WTC11 (cell line): ENCODE data around the gene PSG6. TPM values are rescaled to one million over a fixed set of nuclear protein-coding genes. Genes with fewer than 3 reads are reported as not detected.
A peak's percentile ranks its signal among the peaks of the same experiment; 100 is the strongest.
"Not testable (repeated sequence)": the region's sequence is repeated elsewhere in the genome, so short reads cannot be mapped to it uniquely, and the experiment has no call there.

Experiments
- ATAC-seq: fragments of 200-7000 bp; cut with Tn5 transposase; 2 replicates; pipeline ENCODE4 v1.10.0; 2021; ENCODE audit warnings: mild to moderate bottlenecking, moderate library complexity
- CTCF ChIA-PET: fragments of 300-600 bp; sonication (Branson Sonifier 250); formaldehyde crosslinking; loops from one replicate; lab custom pipeline; 2021; ENCODE audit warnings: antibody characterized with exemption; lab: Charles Lee
- POLR2A ChIA-PET: fragments of 350-600 bp; sonication (Branson Sonifier 250); formaldehyde crosslinking; loops from one replicate; lab custom pipeline; 2021; ENCODE audit warnings: antibody characterized with exemption; lab: Charles Lee
- DNase-seq: peaks from one replicate; pipeline ENCODE4 v3.0.0; 2021; ENCODE audit warnings: low spot score
- H3K27ac Mint-ChIP-seq: 2 replicates; pipeline ENCODE4 v1.8.0; 2021; ENCODE audit warnings: mixed read lengths
- H3K27me3 Mint-ChIP-seq: 2 replicates; pipeline ENCODE4 v1.8.0; 2021; ENCODE audit warnings: low read depth, mild to moderate bottlenecking, moderate library complexity, mixed read lengths
- H3K36me3 Mint-ChIP-seq: 2 replicates; pipeline ENCODE4 v1.8.0; 2021; ENCODE audit warnings: mixed read lengths
- H3K4me1 Mint-ChIP-seq: 2 replicates; pipeline ENCODE4 v1.8.0; 2022; ENCODE audit warnings: mixed read lengths
- H3K4me3 Mint-ChIP-seq: 2 replicates; pipeline ENCODE4 v1.8.0; 2021; ENCODE audit warnings: mild to moderate bottlenecking, moderate library complexity, mixed read lengths
- H3K9me3 Mint-ChIP-seq: 2 replicates; pipeline ENCODE4 v1.8.0; 2021; ENCODE audit warnings: mixed read lengths
- EMX1 ChIP-seq: fragments of 250-450 bp; sonication (Bioruptor Pico); IDR thresholded peaks from 2 replicates; pipeline ENCODE4 v1.8.0; 2021; ENCODE audit warnings: mild to moderate bottlenecking
- IRF2 ChIP-seq: sonication (generic); formaldehyde crosslinking; IDR thresholded peaks from 2 replicates; pipeline ENCODE4 v1.8.0; 2022; ENCODE audit warnings: low read depth, missing genetic modification reagents, borderline replicate concordance
- total RNA-seq: library from RNA; stranded (reverse); gene quantifications from 3 replicates; pipeline ENCODE4 v1.2.3, GENCODE V29; 2021
- TF ChIP-seq, protein P1 (sequence below): fragments of 200-600 bp; IDR thresholded peaks from 2 replicates; pipeline ENCODE4 v1.8.0; 2022; ENCODE audit warnings: antibody characterized with exemption
- TF ChIP-seq, protein P2 (sequence below): sonication (generic); formaldehyde crosslinking; IDR thresholded peaks from 2 replicates; pipeline ENCODE4 v1.8.0; 2022; ENCODE audit warnings: mild to moderate bottlenecking, missing genetic modification reagents
- TF ChIP-seq, protein P3 (sequence below): fragments of 250-450 bp; sonication (Bioruptor Pico); IDR thresholded peaks from 2 replicates; pipeline ENCODE4 v1.9.0; 2021; ENCODE audit warnings: mild to moderate bottlenecking
- TF ChIP-seq, protein P4 (sequence below): sonication (generic); formaldehyde crosslinking; IDR thresholded peaks from 2 replicates; pipeline ENCODE4 v1.8.1; 2023; ENCODE audit warnings: mild to moderate bottlenecking, missing genetic modification reagents
- TF ChIP-seq, protein P5 (sequence below): sonication (generic); formaldehyde crosslinking; IDR thresholded peaks from 2 replicates; pipeline ENCODE4 v1.8.1; 2022; ENCODE audit warnings: mild to moderate bottlenecking, moderate library complexity, missing genetic modification reagents

Gene PSG6
- total RNA-seq, 1 experiment from 2014 or later: not detected

DNA sequence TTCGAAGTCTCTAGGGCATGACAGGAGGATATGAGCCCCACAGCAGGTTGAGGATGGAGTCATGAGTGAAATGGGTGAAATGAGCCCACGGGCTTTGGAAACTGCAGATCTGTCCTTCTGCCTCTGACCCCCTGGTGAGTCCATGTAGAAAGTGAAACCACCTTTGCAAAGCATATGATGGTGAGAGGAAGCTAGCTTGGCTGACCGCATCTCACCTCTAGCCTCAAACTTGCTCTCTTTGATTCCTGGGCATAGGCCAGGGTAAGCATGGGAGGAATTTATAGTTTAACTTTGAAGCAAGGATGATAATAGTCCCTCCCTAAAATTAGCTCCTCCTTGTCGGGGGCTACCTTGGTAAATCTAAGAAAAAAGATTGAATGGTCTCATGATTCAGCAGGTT lies 34.4 kb upstream of the PSG6 start:
- CTCF ChIA-PET, DNase-seq, H3K36me3 Mint-ChIP-seq, H3K4me1 Mint-ChIP-seq, H3K27me3 Mint-ChIP-seq, H3K27ac Mint-ChIP-seq, POLR2A ChIA-PET, H3K4me3 Mint-ChIP-seq, ATAC-seq: not testable (repeated sequence)
- H3K9me3 Mint-ChIP-seq: peaks cover 12% of the 10 kb centered on the region

DNA sequence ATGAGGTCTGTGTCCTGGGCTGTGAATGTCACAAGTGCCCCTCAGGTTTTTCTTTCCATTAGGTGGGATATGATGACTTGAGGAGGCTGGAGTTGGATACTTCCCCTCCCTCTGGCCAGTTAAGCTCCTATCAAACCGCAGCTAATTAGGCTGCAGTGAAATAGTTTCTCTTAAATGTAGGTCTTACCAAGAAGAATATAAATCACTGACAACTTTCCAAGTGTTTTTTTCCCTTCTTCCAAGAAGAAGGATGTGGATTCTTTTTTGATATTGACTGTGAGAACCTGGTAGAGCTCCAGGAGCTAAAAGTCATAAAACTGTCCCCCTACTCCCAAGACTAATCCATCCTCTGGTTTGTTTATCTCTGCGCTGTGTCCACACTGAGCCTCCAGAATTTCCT lies 33.8 kb upstream of the PSG6 start:
- DNase-seq, ATAC-seq, CTCF ChIA-PET, POLR2A ChIA-PET, H3K36me3 Mint-ChIP-seq, H3K4me1 Mint-ChIP-seq, H3K27ac Mint-ChIP-seq, H3K4me3 Mint-ChIP-seq, H3K27me3 Mint-ChIP-seq: not testable (repeated sequence)
- peaks cover 15% of the 10 kb centered on the region for H3K9me3 Mint-ChIP-seq

DNA sequence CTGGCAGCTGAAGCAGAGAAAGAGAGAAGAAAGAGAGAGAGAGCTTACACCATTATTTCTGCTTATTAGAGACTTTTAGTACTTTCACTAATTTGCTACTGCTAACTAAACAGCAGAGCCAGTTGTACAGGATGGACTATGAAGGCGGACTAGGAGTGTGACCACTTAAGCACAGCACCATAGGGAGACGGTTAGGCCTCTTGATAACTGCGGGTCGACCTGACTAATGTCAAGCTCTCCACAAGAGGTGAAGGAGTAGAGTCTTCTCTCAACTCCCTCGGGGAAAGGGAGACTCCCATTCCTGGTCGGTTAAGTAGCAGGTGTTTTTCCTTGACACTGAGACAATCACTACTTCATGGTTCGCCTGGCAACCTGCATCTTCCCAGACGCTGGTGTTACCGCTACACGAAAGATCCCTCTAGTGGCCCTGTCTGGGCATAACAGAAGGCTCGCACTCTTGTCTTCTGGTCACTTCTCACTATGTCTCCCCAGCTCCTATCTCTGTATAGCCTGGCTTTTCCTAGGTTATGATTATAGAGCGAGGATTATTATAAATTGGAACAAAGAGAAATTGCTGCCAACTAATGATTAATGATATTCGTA lies 24.6 kb upstream of the PSG6 start:
- peak; percentile 38 for ATAC-seq
- Mint-ChIP-seq H3K4me3 (no peak overlapping the region), H3K4me1 (no peaks in the 10 kb centered on the region), H3K27ac (no peak overlapping the region), H3K27me3 (peaks cover 5% of the 10 kb centered on the region; the same call in 1 of the 2 replicates), H3K36me3 (no peaks in the 10 kb centered on the region), H3K9me3 (peaks cover 5% of the 10 kb centered on the region)
- peak; percentile 55 for DNase-seq
- CTCF ChIA-PET: interaction anchor here (1.1 kb wide), 1 partner anchor 376 kb away, joined by 5 read pairs; no protein-coding TSS in a partner anchor
- POLR2A ChIA-PET: no interaction called here
- TF ChIP-seq IRF2: no peak
- TF ChIP-seq, protein P1, sequence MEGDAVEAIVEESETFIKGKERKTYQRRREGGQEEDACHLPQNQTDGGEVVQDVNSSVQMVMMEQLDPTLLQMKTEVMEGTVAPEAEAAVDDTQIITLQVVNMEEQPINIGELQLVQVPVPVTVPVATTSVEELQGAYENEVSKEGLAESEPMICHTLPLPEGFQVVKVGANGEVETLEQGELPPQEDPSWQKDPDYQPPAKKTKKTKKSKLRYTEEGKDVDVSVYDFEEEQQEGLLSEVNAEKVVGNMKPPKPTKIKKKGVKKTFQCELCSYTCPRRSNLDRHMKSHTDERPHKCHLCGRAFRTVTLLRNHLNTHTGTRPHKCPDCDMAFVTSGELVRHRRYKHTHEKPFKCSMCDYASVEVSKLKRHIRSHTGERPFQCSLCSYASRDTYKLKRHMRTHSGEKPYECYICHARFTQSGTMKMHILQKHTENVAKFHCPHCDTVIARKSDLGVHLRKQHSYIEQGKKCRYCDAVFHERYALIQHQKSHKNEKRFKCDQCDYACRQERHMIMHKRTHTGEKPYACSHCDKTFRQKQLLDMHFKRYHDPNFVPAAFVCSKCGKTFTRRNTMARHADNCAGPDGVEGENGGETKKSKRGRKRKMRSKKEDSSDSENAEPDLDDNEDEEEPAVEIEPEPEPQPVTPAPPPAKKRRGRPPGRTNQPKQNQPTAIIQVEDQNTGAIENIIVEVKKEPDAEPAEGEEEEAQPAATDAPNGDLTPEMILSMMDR: peak; percentile 37; the same call in 1 of the 2 replicates
- TF ChIP-seq, protein P2, sequence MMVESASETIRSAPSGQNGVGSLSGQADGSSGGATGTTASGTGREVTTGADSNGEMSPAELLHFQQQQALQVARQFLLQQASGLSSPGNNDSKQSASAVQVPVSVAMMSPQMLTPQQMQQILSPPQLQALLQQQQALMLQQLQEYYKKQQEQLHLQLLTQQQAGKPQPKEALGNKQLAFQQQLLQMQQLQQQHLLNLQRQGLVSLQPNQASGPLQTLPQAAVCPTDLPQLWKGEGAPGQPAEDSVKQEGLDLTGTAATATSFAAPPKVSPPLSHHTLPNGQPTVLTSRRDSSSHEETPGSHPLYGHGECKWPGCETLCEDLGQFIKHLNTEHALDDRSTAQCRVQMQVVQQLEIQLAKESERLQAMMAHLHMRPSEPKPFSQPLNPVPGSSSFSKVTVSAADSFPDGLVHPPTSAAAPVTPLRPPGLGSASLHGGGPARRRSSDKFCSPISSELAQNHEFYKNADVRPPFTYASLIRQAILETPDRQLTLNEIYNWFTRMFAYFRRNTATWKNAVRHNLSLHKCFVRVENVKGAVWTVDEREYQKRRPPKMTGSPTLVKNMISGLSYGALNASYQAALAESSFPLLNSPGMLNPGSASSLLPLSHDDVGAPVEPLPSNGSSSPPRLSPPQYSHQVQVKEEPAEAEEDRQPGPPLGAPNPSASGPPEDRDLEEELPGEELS (CRISPR knock-in tag): no peak
- TF ChIP-seq EMX1 (CRISPR knock-in tag): no peak
- TF ChIP-seq, protein P3, sequence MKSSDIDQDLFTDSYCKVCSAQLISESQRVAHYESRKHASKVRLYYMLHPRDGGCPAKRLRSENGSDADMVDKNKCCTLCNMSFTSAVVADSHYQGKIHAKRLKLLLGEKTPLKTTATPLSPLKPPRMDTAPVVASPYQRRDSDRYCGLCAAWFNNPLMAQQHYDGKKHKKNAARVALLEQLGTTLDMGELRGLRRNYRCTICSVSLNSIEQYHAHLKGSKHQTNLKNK (CRISPR knock-in tag): no peak
- TF ChIP-seq, protein P4, sequence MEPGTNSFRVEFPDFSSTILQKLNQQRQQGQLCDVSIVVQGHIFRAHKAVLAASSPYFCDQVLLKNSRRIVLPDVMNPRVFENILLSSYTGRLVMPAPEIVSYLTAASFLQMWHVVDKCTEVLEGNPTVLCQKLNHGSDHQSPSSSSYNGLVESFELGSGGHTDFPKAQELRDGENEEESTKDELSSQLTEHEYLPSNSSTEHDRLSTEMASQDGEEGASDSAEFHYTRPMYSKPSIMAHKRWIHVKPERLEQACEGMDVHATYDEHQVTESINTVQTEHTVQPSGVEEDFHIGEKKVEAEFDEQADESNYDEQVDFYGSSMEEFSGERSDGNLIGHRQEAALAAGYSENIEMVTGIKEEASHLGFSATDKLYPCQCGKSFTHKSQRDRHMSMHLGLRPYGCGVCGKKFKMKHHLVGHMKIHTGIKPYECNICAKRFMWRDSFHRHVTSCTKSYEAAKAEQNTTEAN: no peak
- TF ChIP-seq, protein P5, sequence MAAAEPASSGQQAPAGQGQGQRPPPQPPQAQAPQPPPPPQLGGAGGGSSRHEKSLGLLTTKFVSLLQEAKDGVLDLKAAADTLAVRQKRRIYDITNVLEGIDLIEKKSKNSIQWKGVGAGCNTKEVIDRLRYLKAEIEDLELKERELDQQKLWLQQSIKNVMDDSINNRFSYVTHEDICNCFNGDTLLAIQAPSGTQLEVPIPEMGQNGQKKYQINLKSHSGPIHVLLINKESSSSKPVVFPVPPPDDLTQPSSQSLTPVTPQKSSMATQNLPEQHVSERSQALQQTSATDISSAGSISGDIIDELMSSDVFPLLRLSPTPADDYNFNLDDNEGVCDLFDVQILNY (CRISPR knock-in tag): no peak

DNA sequence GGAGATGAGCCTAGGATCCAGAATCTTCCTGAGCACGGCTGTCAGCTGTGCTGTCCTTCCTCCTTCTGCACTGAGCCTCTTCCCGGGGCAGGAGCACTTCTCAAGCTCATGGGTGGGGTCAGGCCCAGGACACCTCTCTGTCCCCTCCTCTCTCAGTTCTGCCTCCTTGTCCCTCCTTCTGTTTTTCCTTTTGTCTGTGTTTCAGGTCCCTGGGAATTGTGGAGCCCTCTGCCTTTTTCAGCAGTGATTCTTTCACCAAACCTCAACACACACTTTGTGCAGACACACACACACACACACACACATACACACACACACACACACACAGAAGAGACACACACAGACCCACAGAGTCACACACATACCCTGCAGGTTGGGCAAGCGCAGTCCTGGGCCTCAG lies 19.4 kb upstream of the PSG6 start, which contains the start of gene PSG7:
PSG7 (minus strand) TSS at position 101 of the 400 bp plus-strand sequence. CDS start 131 bp downstream, outside the sequence.
- CTCF ChIA-PET: interaction anchor here (1.1 kb wide), 1 partner anchor 90 kb away, joined by 3 read pairs; no protein-coding TSS in a partner anchor
- H3K4me3 Mint-ChIP-seq, H3K36me3 Mint-ChIP-seq, ATAC-seq, H3K27ac Mint-ChIP-seq, POLR2A ChIA-PET, H3K27me3 Mint-ChIP-seq, H3K4me1 Mint-ChIP-seq, DNase-seq, H3K9me3 Mint-ChIP-seq: not testable (repeated sequence)

DNA sequence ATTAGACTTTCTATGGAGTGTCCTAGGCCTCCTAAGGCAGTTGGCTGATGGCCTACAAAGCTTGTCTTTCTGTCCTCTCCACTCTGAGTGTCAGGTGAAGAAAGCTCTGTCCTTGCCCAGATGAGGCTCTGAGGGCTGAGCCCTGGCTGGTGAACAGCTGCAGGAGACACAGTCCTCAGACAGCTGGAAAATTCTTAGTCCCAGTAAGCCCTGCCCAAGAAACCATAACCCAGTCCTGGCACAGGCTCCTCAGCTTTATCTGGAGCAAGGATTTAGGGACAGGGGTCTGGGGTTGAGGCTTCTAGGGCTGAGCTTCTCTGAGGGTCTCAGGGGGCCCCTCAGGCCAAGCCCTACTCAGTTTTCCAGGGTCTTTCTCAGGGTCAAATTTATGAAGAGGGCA lies 17.0 kb upstream of the PSG6 start:
- H3K27me3 Mint-ChIP-seq, H3K36me3 Mint-ChIP-seq, POLR2A ChIA-PET, H3K27ac Mint-ChIP-seq, DNase-seq, ATAC-seq, H3K4me3 Mint-ChIP-seq, H3K4me1 Mint-ChIP-seq, H3K9me3 Mint-ChIP-seq: not testable (repeated sequence)
- CTCF ChIA-PET: interaction anchor here (0.7 kb wide), 1 partner anchor 11 kb away, joined by 3 read pairs; no protein-coding TSS in a partner anchor

DNA sequence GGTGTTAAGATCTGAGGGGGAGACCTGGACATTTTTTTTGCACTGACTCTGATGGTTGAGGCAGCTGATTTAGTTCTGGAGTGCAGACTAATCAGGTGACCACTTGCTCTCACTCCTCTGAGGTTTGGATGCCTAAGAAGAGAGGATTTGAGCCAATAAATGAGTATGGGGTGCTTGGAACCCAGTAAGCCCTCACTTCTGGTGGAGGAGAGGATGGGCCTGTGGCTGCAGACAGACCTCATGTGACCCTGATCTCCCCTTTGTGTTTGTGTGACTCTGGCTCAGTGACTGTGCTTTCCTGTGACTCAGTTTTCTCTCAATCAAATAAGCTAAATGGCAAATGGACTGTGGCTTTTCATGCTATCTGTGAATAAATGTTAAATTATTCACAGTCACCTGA lies 16.5 kb upstream of the PSG6 start:
- ATAC-seq, DNase-seq, POLR2A ChIA-PET, H3K4me1 Mint-ChIP-seq, H3K27ac Mint-ChIP-seq, H3K4me3 Mint-ChIP-seq, H3K9me3 Mint-ChIP-seq, H3K27me3 Mint-ChIP-seq, H3K36me3 Mint-ChIP-seq: not testable (repeated sequence)
- CTCF ChIA-PET: interaction anchor here (0.7 kb wide), 1 partner anchor 10 kb away, joined by 3 read pairs; no protein-coding TSS in a partner anchor

DNA sequence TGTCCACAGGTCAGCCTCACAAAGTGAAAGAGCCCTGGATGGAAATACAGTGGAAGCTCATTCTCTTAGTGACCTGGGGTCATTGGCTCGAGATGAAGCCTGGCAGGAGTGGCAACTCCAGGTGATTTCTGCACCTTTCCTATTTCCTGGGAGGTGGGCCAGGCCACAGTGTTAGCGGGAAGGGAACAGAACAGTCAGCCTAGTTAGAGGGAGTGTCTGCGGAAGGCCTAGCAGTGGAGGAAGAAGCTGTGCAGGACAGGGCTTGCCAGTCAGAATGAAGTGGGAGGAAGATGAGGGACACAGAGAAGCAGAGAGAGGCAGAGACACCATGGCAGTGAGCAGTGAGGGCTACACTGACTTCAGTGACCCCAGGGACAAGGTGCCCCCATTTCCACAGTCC lies 15.7 kb upstream of the PSG6 start:
- CTCF ChIA-PET, H3K9me3 Mint-ChIP-seq, H3K36me3 Mint-ChIP-seq, H3K27ac Mint-ChIP-seq, H3K4me3 Mint-ChIP-seq, ATAC-seq, DNase-seq, H3K27me3 Mint-ChIP-seq, POLR2A ChIA-PET, H3K4me1 Mint-ChIP-seq: not testable (repeated sequence)

DNA sequence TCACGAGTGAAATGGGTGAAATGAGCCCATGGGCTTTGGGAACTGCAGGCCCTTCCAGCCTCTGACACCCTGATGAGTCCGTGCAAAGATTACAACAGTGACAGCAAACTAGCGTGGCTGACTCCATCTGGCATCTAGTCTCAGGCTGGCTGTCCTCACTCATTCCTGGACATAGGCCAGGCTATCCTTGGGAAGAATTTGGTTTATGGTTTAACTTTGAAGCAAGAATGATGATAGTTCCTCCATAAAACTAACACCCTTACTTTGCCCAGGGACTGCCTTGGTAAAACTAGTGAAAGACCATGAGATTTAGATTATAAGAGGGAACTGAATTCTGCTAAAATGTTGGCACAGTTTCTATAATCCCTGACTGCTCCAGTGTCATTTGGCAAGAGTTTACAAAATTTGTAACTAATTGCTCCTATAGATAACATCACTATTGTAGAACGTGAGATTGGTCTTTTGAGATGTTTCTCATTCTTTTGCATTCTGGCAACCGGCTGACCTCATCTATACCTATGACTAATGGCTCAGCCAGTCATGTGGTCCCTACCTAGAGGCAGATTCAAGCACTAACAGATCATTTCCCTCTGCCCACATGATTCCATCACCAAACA lies 14.9 kb upstream of the PSG6 start:
- DNase-seq, H3K9me3 Mint-ChIP-seq, POLR2A ChIA-PET, ATAC-seq, H3K4me3 Mint-ChIP-seq, H3K27ac Mint-ChIP-seq, CTCF ChIA-PET, H3K27me3 Mint-ChIP-seq, H3K36me3 Mint-ChIP-seq, H3K4me1 Mint-ChIP-seq: not testable (repeated sequence)
